HG02943 (cell line): ENCODE data around the gene RALGAPB.
A peak's percentile ranks its signal among the peaks of the same experiment; 100 is the strongest.
"Not testable (repeated sequence)": the region's sequence is repeated elsewhere in the genome, so short reads cannot be mapped to it uniquely, and the experiment has no call there.

Experiments
- ATAC-seq: cut with Tn5 transposase; IDR thresholded peaks from one replicate; pipeline ENCODE4 v1.9.1; 2021; ENCODE audit warnings: mild to moderate bottlenecking, low read depth, moderate library complexity; ENCODE audit not compliant: unreplicated experiment

RALGAPB gene

GRCh38 chr20:38446441-38447209 is 26.0 kb upstream of the RALGAPB start:
- ATAC-seq: peak; percentile 66

- no peak for ATAC-seq
Observed at GRCh38 chr20:38447251-38447661, 25.4 kb upstream of the RALGAPB start.

- ATAC-seq: no peak
Observed at GRCh38 chr20:38447931-38448675, 24.5 kb upstream of the RALGAPB start.

- ATAC-seq: no peak
Observed at GRCh38 chr20:38449046-38449445, 23.6 kb upstream of the RALGAPB start.

- no peak for ATAC-seq
Observed at GRCh38 chr20:38450412-38450975, 22.1 kb upstream of the RALGAPB start.

- no peak for ATAC-seq
Observed at GRCh38 chr20:38452880-38453624, 19.6 kb upstream of the RALGAPB start.

- no peak for ATAC-seq
Observed at GRCh38 chr20:38453941-38454340, 18.7 kb upstream of the RALGAPB start.

GRCh38 chr20:38454556-38455473 is 17.8 kb upstream of the RALGAPB start:
- no peak for ATAC-seq

- ATAC-seq: no peak
Observed at GRCh38 chr20:38458314-38458713, 14.3 kb upstream of the RALGAPB start.

GRCh38 chr20:38460040-38460623 is 12.5 kb upstream of the RALGAPB start:
- ATAC-seq: no peak

GRCh38 chr20:38460631-38461030 is 12.0 kb upstream of the RALGAPB start:
- ATAC-seq: not testable (repeated sequence)

GRCh38 chr20:38461167-38461566 is 11.5 kb upstream of the RALGAPB start:
- ATAC-seq: not testable (repeated sequence)

- ATAC-seq: not testable (repeated sequence)
Observed at GRCh38 chr20:38461569-38461968, 11.1 kb upstream of the RALGAPB start.

- ATAC-seq: no peak
Observed at GRCh38 chr20:38466171-38466570, 6.5 kb upstream of the RALGAPB start.

- ATAC-seq: no peak
Observed at GRCh38 chr20:38466983-38467382, 5.7 kb upstream of the RALGAPB start.

GRCh38 chr20:38471245-38471644 is 1.4 kb upstream of the RALGAPB start:
- ATAC-seq: no peak

GRCh38 chr20:38471987-38472512 is 593 bp upstream of the RALGAPB start:
- no peak for ATAC-seq

GRCh38 chr20:38473367-38473795 is 738 bp downstream of the RALGAPB start:
- no peak for ATAC-seq

- no peak for ATAC-seq
Observed at GRCh38 chr20:38477747-38478146, 5.1 kb downstream of the RALGAPB start.
